Small intestine (tissue), 7 donors: Measurements from ENCODE around the gene ATG9B. TPM values are rescaled to one million over a fixed set of nuclear protein-coding genes. Genes with fewer than 3 reads are reported as not detected.

Source experiments
- DNase-seq, 2 donors: peaks; one replicate each; pipeline versions ENCODE4 v3.0.0 to v3.0.0-alpha.2; 2013
- FAIRE-seq: peaks from 2 replicates; lab custom pipeline; 2012; peaks lifted over from hg19 to GRCh38; lab: Jason Lieb, UNC
- H3K27ac ChIP-seq, 3 donors: one replicate each; pipeline ENCODE4 v1.5.1; 2013; ENCODE audit warnings: low read length in 2 of 3, mild to moderate bottlenecking in 2 of 3, control low read depth in 1 of 3, inconsistent platforms in 1 of 3, low read depth in 1 of 3, moderate library complexity in 1 of 3
- H3K27me3 ChIP-seq, 3 donors: one replicate each; pipeline ENCODE4 v1.6.1; 2013; ENCODE audit warnings: low read length in 3 of 3, inconsistent platforms in 1 of 3; ENCODE audit not compliant: control insufficient read depth in 3 of 3, insufficient read depth in 3 of 3
- H3K36me3 ChIP-seq, 3 donors: one replicate each; pipeline ENCODE4 v1.6.1; 2013; ENCODE audit warnings: low read length in 3 of 3, inconsistent platforms in 1 of 3, low read depth in 1 of 3, mild to moderate bottlenecking in 1 of 3, moderate library complexity in 1 of 3; ENCODE audit not compliant: control insufficient read depth in 3 of 3, insufficient read depth in 2 of 3
- H3K4me1 ChIP-seq, 3 donors: one replicate each; pipeline ENCODE4 v1.6.1; 2013; ENCODE audit warnings: low read length in 2 of 3, inconsistent platforms in 1 of 3, low read depth in 1 of 3, mild to moderate bottlenecking in 1 of 3, moderate library complexity in 1 of 3; ENCODE audit not compliant: control insufficient read depth in 3 of 3, insufficient read depth in 2 of 3
- H3K4me3 ChIP-seq, 3 donors: one replicate each; pipeline ENCODE4 v1.5.1; 2013; ENCODE audit warnings: low read length in 3 of 3, control low read depth in 1 of 3, inconsistent platforms in 1 of 3, low read depth in 1 of 3, mild to moderate bottlenecking in 1 of 3, moderate library complexity in 1 of 3
- H3K9me3 ChIP-seq, 2 donors: one replicate each; pipeline ENCODE4 v1.6.1; 2013; ENCODE audit warnings: low read depth in 1 of 2, low read length in 1 of 2; ENCODE audit not compliant: control insufficient read depth in 2 of 2, insufficient read depth in 1 of 2
- WGBS, 3 donors: extraction: QIAGEN DNeasy Blood & Tissue Kit; methylation state at CpG; one replicate each; pipeline ENCODE4 v1.1.7; 2013; 5-methylcytosine and 5-hydroxymethylcytosine counted together
- polyA plus RNA-seq, 4 donors: library from polyadenylated mRNA; stranded (reverse) in 3 of 4; unstranded in 1 of 4; fragments of 200-250 nt in 3 of 4; fragments of 120-200 nt in 1 of 4; gene quantifications; one replicate each; pipeline versions ENCODE4 v1.2.1 to v1.2.3, GENCODE V29; 2013
- donor health status: healthy with polysubstance abuse.
- donor health status: control.
- donor health status: control.
- donor health status: Bipolar disorder and iron deficiency.
- donor health status: healthy.

ATG9B gene
- polyA plus RNA-seq, 4 donors, result 0.22 to 1.6 (median 0.77) TPM

DNA sequence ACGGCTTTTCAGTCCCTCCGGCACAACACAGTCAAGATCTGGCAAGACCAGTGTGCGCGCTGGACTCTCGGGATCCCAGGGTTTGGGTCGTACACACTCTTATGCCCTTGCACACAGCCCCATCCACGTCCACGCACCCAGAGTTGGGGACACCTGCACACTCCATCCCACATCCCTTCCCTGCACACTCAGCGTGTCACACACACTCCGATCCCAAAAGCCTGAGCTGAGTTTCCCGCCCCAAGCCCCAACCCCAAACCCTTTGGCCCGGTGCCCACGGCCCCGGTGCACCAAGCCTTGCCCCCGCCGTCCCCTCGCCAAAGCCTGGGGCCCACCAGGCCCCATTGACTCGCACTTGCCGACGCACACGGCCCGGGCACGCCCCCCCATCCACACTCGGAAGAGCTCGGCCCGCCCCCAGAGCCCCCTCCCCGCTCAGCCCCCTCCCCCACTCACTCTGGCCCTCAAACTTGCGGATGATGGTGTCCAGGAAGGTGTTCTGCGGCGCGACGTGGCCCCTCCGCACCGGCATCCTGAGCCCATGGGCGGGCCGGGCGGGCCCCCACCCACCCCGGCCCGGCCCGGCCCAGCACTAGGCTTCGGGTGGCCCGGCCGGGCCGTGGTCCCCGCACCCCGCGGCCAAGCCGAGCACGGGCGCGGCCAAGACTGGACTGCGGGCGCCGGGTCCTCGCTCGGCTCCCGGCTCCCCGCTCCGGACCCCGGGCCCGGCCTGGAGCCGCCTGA, 46.7 kb downstream of the ATG9B start:
- FAIRE-seq (no peak), DNase-seq (no peak)
- Histone ChIP-seq H3K27me3 (peaks cover 0 to 57% (median 9%) of the 10 kb centered on the region in 3 donors), H3K4me3 (peak overlapping the region in 2 of 3 donors; percentile 25 to 48), H3K27ac (no peak overlapping the region), H3K9me3 (no peaks in the 10 kb centered on the region), H3K36me3 (peaks cover 0 to 4% (median 0%) of the 10 kb centered on the region in 3 donors), H3K4me1 (peaks cover 0 to 52% (median 9%) of the 10 kb centered on the region in 3 donors)
- WGBS, 3 donors, result 4 to 16% (median 4%) methylated on average over 23 to 62 of the region's 62 CpGs

DNA sequence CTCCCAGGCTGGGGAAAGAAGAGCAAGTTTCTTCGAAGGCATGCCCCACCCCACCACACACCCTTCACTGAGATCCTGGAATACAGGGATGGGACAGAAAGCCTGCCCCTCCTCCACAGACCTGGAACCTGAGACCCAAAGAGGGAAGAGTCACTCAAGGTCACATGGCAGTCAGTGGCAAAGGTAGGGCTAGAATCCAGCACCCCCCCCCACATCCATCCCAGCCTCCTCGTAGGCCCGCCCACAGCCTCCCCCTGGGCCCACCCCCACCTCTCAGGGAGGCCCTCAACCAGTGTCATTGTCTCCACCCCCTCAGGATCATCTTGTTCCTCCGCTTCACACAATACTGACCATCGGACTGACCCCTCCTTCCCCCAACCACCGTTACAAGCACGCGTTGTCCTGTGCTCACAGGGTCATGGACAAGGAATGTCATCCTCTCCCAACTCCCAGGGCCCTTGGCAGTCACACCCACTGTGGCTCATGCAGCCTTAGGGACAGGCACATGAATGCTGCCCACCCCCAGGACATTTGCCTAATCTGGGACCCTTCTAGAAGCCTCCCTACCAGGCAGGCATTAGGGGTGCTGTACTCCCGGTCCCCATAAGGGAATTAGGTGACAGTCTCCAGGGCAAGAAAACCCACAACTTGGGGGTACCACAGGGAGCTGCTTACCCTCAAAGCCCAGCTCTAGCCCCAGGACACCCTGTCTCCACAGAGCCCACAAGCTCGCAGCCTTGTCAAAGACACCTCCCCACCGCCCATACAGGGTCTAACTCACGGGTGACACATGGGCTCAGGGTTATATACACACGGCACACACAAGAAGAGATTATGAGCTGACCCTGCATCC, 47.5 kb downstream of the ATG9B start:
- peaks cover 0 to 59% (median 9%) of the 10 kb centered on the region in 3 donors for H3K4me1 ChIP-seq
- peak overlapping the region in 1 of 3 donors; percentile 42 for H3K27ac ChIP-seq
- FAIRE-seq (no peak), DNase-seq (no peak)
- 48 to 58% (median 51%) methylated on average over 13 of the region's 13 CpGs for WGBS, 3 donors
- H3K27me3 ChIP-seq, result peaks cover 0 to 55% (median 8%) of the 10 kb centered on the region in 3 donors
- H3K36me3 ChIP-seq, result peaks cover 0 to 4% (median 0%) of the 10 kb centered on the region in 3 donors
- peak overlapping the region in 1 of 3 donors; percentile 25 for H3K4me3 ChIP-seq
- H3K9me3 ChIP-seq, result no peaks in the 10 kb centered on the region

DNA sequence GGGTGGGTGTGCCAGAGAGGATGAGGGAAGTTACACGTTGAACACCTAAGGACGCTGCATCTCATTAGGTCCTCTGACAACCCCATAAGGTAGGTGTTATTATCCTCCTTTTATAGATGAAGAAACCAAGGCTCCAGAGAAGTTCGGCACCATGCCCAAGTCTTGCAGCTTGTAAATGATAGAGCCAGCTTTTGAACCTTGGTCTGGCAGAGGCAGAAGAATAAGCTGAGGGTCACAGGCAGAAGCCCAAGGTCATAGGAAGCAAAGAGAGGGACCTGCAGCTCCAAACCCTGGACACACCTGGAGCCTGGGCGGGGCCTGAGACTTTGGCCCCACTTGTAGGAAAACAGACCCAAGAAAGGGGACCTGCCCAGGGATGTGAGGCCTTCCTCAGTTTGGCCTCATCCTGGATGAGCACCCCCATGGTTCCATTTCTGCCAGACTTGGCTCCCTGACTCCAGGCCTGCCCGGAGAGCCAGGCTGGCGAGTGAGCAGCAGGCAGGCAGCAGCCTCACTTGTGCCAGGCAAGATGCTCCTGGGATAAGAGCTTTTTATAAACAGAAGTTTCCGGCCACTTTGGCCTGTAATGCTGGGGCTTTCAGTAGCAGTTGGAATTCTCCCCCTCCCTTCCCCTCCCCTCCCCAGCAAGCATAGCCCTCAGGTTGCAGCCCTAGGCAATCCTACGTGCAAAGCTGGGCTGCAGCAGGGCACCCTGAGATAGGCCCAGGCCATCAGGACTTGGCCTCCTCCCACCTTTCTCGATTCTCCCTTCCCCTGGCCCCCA, 48.6 kb downstream of the ATG9B start:
- H3K4me3 ChIP-seq, result no peak overlapping the region
- FAIRE-seq (no peak), DNase-seq (peak in 1 of 2 donors; percentile 29)
- peaks cover 0 to 69% (median 9%) of the 10 kb centered on the region in 3 donors for H3K4me1 ChIP-seq
- H3K9me3 ChIP-seq, result no peaks in the 10 kb centered on the region
- H3K27me3 ChIP-seq, result peaks cover 0 to 45% (median 5%) of the 10 kb centered on the region in 3 donors
- H3K27ac ChIP-seq, result peak overlapping the region in 1 of 3 donors; percentile 42
- 31 to 61% (median 45%) methylated on average over 9 of the region's 9 CpGs for WGBS, 3 donors
- H3K36me3 ChIP-seq, result peaks cover 0 to 4% (median 0%) of the 10 kb centered on the region in 3 donors

DNA sequence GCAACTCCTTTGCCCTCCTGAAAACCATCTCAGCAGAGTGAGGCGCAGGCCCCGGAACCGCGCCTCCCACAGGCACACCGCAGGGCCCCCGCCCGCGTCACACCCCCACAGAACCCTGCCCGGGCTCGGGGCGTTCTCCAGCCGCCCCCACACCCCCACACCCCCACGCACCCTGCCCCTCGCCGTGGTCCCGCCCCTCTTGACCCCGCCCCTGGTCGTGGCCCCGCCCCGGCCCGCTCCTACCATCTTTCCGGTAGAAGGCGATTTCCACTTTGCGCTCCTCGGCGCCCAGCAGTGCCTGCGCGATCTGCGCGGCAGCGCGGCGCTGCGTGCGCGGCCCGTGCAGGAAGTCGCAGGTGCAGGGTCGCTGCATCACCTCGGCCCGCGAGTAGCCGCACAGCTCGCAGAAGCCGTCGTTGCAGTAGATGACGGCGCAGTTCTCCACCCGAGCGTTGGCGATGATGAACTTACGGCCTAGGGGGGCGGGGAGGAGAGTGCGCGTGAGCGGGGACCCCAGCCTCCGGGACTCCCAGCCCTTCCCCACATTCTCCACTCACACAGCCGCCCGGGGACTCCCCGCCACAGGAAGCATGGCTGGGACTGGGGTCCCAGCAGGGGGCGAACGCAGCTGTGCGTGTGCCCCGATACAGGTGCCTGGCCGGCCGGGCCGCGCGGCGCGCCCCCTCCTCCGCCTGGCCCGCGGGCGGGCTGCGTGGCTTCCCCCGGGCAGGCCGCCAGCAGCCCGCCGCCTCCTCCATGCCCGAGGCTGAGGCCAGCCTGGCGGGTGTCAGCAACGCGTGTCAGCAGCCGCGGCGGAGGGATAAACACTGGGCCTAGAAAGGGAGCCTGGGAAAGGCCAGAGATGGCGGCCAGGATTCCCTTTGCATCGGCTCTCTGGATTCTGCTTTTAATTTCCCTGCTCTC, 49.6 kb downstream of the ATG9B start:
- Histone ChIP-seq H3K27me3 (peaks cover 0 to 35% (median 5%) of the 10 kb centered on the region in 3 donors), H3K4me1 (peaks cover 0 to 77% (median 9%) of the 10 kb centered on the region in 3 donors), H3K27ac (peak overlapping the region in 2 of 3 donors; percentile 71 to 86), H3K9me3 (no peaks in the 10 kb centered on the region), H3K4me3 (peak overlapping the region; percentile 17 to 49 (median 43)), H3K36me3 (peaks cover 0 to 4% (median 0%) of the 10 kb centered on the region in 3 donors)
- FAIRE-seq (no peak), DNase-seq (peak; percentile 51 to 66)
- WGBS, 3 donors, result 1 to 2% (median 1%) methylated on average over 62 to 89 of the region's 89 CpGs

DNA sequence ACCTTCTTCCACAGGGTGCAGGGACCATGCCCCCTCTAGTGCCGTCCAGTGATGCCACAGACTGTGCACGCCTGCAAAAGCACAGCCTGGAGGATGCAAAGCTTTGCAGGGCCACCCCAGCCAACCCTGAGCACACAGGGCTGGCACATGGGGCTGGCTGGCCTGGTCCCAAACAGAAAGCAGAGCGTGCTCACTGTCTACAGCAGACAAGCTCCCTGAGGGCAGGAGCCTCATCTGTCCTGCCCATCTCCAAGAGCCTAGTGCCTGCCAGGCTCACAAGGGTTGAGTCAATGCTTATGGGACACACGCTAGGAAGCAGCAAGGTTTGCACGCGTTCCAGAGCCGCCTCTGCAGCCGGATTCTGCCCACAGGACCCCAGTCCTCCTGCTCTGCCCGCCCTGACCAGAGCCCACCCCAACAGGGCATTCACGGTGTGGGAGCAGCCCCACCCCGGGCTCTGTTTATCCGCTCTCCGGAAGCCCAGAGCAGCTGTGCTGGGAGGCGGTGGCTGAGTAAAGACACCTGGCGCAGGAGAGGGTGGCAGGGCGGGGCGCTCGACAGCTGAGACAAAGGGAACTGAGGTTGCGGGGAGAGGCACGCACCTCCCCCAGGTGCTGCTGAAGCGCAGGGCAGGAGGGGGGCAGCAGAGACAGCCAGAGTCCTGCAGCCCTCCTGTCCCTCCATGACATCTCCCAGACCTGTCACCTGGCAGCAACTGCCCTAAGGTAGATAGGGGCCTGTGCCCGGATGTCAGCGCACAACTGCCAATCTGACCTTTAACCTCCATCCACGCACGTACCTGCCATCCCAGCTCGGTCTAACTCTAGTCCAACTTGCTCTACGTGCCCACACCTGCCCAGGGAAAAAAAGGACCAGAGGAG, 50.5 kb downstream of the ATG9B start:
- H3K4me3 ChIP-seq, result peak overlapping the region in 1 of 3 donors; percentile 43
- 17 to 37% (median 23%) methylated on average over 21 to 27 of the region's 27 CpGs for WGBS, 3 donors
- peak overlapping the region in 2 of 3 donors; percentile 71 to 86 for H3K27ac ChIP-seq
- FAIRE-seq, result no peak
- H3K27me3 ChIP-seq, result peaks cover 0 to 27% (median 3%) of the 10 kb centered on the region in 3 donors
- peaks cover 0 to 70% (median 9%) of the 10 kb centered on the region in 3 donors for H3K4me1 ChIP-seq
- DNase-seq, result peak; percentile 68 to 75
- H3K36me3 ChIP-seq, result peaks cover 0 to 4% (median 0%) of the 10 kb centered on the region in 3 donors
- H3K9me3 ChIP-seq, result no peaks in the 10 kb centered on the region

DNA sequence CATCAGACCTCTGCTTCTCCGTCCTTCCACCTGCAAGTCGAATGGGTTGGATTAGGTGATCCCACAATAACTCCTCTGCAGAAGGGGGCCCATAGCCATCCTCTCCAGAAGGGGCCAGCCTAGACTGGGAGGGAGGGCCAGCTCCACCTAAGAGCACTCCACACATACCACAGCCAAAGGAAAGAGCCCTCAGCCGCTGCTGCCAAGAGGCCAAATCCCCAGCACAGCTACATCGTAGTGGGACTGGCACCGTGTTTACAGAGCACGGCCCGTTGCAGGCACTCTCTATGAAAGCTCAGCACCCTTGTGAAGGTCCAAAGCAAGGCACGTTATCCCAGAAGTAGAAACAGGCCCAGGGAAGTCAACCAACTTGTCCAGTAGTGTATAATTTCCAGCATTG, 51.6 kb downstream of the ATG9B start:
- peak overlapping the region in 1 of 3 donors; percentile 76 for H3K27ac ChIP-seq
- peaks cover 0 to 21% (median 3%) of the 10 kb centered on the region in 3 donors for H3K27me3 ChIP-seq
- H3K4me3 ChIP-seq, result no peak overlapping the region
- H3K36me3 ChIP-seq, result peaks cover 0 to 4% (median 0%) of the 10 kb centered on the region in 3 donors
- H3K9me3 ChIP-seq, result no peaks in the 10 kb centered on the region
- FAIRE-seq (no peak), DNase-seq (no peak)
- 62 to 73% (median 65%) methylated on average over 8 of the region's 8 CpGs for WGBS, 3 donors
- H3K4me1 ChIP-seq, result peaks cover 0 to 65% (median 8%) of the 10 kb centered on the region in 3 donors
